Measurements from ENCODE around the gene NAT16. TPM values are rescaled to one million over a fixed set of nuclear protein-coding genes. Genes with fewer than 3 reads are reported as not detected.

The NAT16 gene
- total RNA-seq, 1 experiment from 2014 or later, result not detected

- Mint-ChIP-seq H3K36me3 (ENCODE audit: insufficient read depth, unreplicated experiment) (peaks cover 27% of the 10 kb centered on the region), H3K4me1 (ENCODE audit: low read depth, unreplicated experiment) (peaks cover 16% of the 10 kb centered on the region), H3K4me3 (ENCODE audit: unreplicated experiment) (peak overlapping the region; percentile 74), H3K27me3 (ENCODE audit: insufficient read depth, unreplicated experiment) (peaks cover 17% of the 10 kb centered on the region), H3K27ac (ENCODE audit: unreplicated experiment) (peak overlapping the region; percentile 74), H3K9me3 (ENCODE audit: unreplicated experiment) (no peaks in the 10 kb centered on the region)
- TF ChIP-seq CTCF (IDR thresholded peaks at IDR 0.05; ENCODE audit: insufficient read depth in 1 of 2, low read depth in 1 of 2, low read length in 1 of 2, severe bottlenecking in 1 of 2, unreplicated experiment in 1 of 2), result no peak
- DNase-seq, result peak; percentile 81 to 84
- no TSS peak for BruUV-seq (replicated peaks)
- CTCF ChIA-PET, result interaction anchor here (0.7 to 1.1 kb wide), 5 partner anchors 24 to 145 kb away, joined by 3 to 4 read pairs (median 3); no protein-coding TSS in a partner anchor
- intact Hi-C loops (cut with micrococcal nuclease; ENCODE audit: unreplicated experiment), result loop anchor here (1.0 kb wide), 1 partner anchor 8 kb away; the partner anchor contains the start of gene AP1S1
- Histone ChIP-seq H3K36me3 (ENCODE audit: control insufficient read depth, insufficient read depth, low read length) (peaks cover 4% of the 10 kb centered on the region; the same call in 1 of the 2 replicates), H3K9me3 (no peaks in the 10 kb centered on the region), H3K4me1 (peaks cover 29% of the 10 kb centered on the region), H3K4me3 (ENCODE audit: low read depth, low read length) (peak overlapping the region; percentile 63), H3K27me3 (replicated peaks; ENCODE audit: control insufficient read depth, insufficient read depth, low read length) (no peaks in the 10 kb centered on the region; the same call in none of the 2 replicates)
- POLR2A ChIA-PET, result interaction anchor here (1.2 kb wide), 1 partner anchor 19 kb away, joined by 7 read pairs; no protein-coding TSS in a partner anchor
Measured at GRCh38 chr7:101162551-101163278, 17.4 kb downstream of the NAT16 start.

GRCh38 chr7:101161692-101162471 lies 18.2 kb downstream of the NAT16 start:
- Mint-ChIP-seq H3K27me3 (ENCODE audit: insufficient read depth, unreplicated experiment) (peaks cover 9% of the 10 kb centered on the region), H3K27ac (ENCODE audit: unreplicated experiment) (peak overlapping the region; percentile 74), H3K9me3 (ENCODE audit: unreplicated experiment) (no peaks in the 10 kb centered on the region), H3K4me3 (ENCODE audit: unreplicated experiment) (peak overlapping the region; percentile 74), H3K36me3 (ENCODE audit: insufficient read depth, unreplicated experiment) (peaks cover 35% of the 10 kb centered on the region), H3K4me1 (ENCODE audit: low read depth, unreplicated experiment) (peaks cover 12% of the 10 kb centered on the region)
- H3K27me3 ChIP-seq (replicated peaks; ENCODE audit: control insufficient read depth, insufficient read depth, low read length), result no peaks in the 10 kb centered on the region; the same call in 1 of the 2 replicates
- BruUV-seq (replicated peaks), result no TSS peak
- ChIA-PET CTCF (interaction anchor here (0.6 to 1.0 kb wide), 4 partner anchors 18 to 121 kb away, joined by 3 to 4 read pairs (median 4); no protein-coding TSS in a partner anchor), POLR2A (no interaction called here)
- no peak for TF ChIP-seq CTCF (IDR thresholded peaks at IDR 0.05; ENCODE audit: insufficient read depth in 1 of 2, low read depth in 1 of 2, low read length in 1 of 2, severe bottlenecking in 1 of 2, unreplicated experiment in 1 of 2)
- peak overlapping the region; percentile 63 for H3K4me3 ChIP-seq (ENCODE audit: low read depth, low read length)
- peak in 1 of 2 experiments; percentile 50 for DNase-seq
- peaks cover 29% of the 10 kb centered on the region for H3K4me1 ChIP-seq
- intact Hi-C loops (cut with micrococcal nuclease; ENCODE audit: unreplicated experiment), result no loop called here
- peaks cover 4% of the 10 kb centered on the region; the same call in 1 of the 2 replicates for H3K36me3 ChIP-seq (ENCODE audit: control insufficient read depth, insufficient read depth, low read length)
- H3K9me3 ChIP-seq, result no peaks in the 10 kb centered on the region

GRCh38 chr7:101160910-101161309 lies 19.2 kb downstream of the NAT16 start:
- Mint-ChIP-seq H3K36me3 (ENCODE audit: insufficient read depth, unreplicated experiment) (peaks cover 40% of the 10 kb centered on the region), H3K4me1 (ENCODE audit: low read depth, unreplicated experiment) (peaks cover 13% of the 10 kb centered on the region), H3K27ac (ENCODE audit: unreplicated experiment) (peak overlapping the region; percentile 39), H3K4me3 (ENCODE audit: unreplicated experiment) (no peak overlapping the region), H3K9me3 (ENCODE audit: unreplicated experiment) (no peaks in the 10 kb centered on the region), H3K27me3 (ENCODE audit: insufficient read depth, unreplicated experiment) (peaks cover 5% of the 10 kb centered on the region)
- Histone ChIP-seq H3K4me3 (ENCODE audit: low read depth, low read length) (no peak overlapping the region), H3K4me1 (peaks cover 35% of the 10 kb centered on the region), H3K36me3 (ENCODE audit: control insufficient read depth, insufficient read depth, low read length) (peaks cover 4% of the 10 kb centered on the region; the same call in 1 of the 2 replicates), H3K9me3 (no peaks in the 10 kb centered on the region), H3K27me3 (replicated peaks; ENCODE audit: control insufficient read depth, insufficient read depth, low read length) (no peaks in the 10 kb centered on the region)
- DNase-seq, result no peak
- intact Hi-C loops (cut with micrococcal nuclease; ENCODE audit: unreplicated experiment), result no loop called here
- no TSS peak for BruUV-seq (replicated peaks)
- no peak for TF ChIP-seq CTCF (IDR thresholded peaks at IDR 0.05; ENCODE audit: insufficient read depth in 1 of 2, low read depth in 1 of 2, low read length in 1 of 2, severe bottlenecking in 1 of 2, unreplicated experiment in 1 of 2)
- ChIA-PET CTCF (interaction anchor here (0.6 to 0.7 kb wide), 2 partner anchors 10 to 122 kb away, joined by 3 read pairs; no protein-coding TSS in a partner anchor), POLR2A (no interaction called here)
